Astrocyte of the spinal cord (primary cell): Measurements from ENCODE around the gene SPPL3.

ENCODE experiments used
- DNase-seq: peaks from one replicate; pipeline ENCODE4 v3.0.0; 2011; ENCODE audit warnings: low read depth, low spot score
- H3K4me3 ChIP-seq: 2 replicates; pipeline ENCODE4 v1.5.1; 2011; ENCODE audit warnings: low read depth, mild to moderate bottlenecking, low read length, moderate library complexity
- CTCF ChIP-seq: IDR thresholded peaks from 2 replicates; pipeline ENCODE4 v1.5.1; 2012; ENCODE audit warnings: low read depth, mild to moderate bottlenecking, low read length, inconsistent platforms
- in situ Hi-C: cut with HindIII; loops from 2 replicates; pipeline ENCODE4 v1.10.0; 2017; ENCODE audit warnings: low sequenced_read_pairs

Gene SPPL3

GRCh38 chr12:120741476-120742421 is 162.4 kb downstream of the SPPL3 start:
- no peak for TF ChIP-seq CTCF
- in situ Hi-C loops, result no loop called here
- DNase-seq, result no peak
- H3K4me3 ChIP-seq, result no peak overlapping the region

GRCh38 chr12:120740871-120741270 is 163.3 kb downstream of the SPPL3 start:
- no peak overlapping the region for H3K4me3 ChIP-seq

GRCh38 chr12:120739821-120740613 is 164.1 kb downstream of the SPPL3 start:
- DNase-seq, result no peak
- no peak for TF ChIP-seq CTCF
- in situ Hi-C loops, result no loop called here
- H3K4me3 ChIP-seq, result no peak overlapping the region

More at GRCh38 chr12:120740871-120741270, 163.3 kb downstream of the SPPL3 start:
- in situ Hi-C loops, result no loop called here
- no peak for DNase-seq
- no peak for TF ChIP-seq CTCF

GRCh38 chr12:120739031-120739762 is 165.0 kb downstream of the SPPL3 start:
- in situ Hi-C loops, result no loop called here
- no peak overlapping the region for H3K4me3 ChIP-seq
- no peak for DNase-seq
- TF ChIP-seq CTCF, result no peak

- H3K4me3 ChIP-seq, result no peak overlapping the region
- TF ChIP-seq CTCF, result no peak
- in situ Hi-C loops, result no loop called here
- no peak for DNase-seq
Observed at GRCh38 chr12:120738252-120739030, 165.7 kb downstream of the SPPL3 start.
